ENCODE results near the gene SERTAD2.

SERTAD2 gene

GRCh38 chr2:64622443-64623241 is 31.1 kb downstream of the SERTAD2 start:
- H3K4me3 ChIP-seq (IDR thresholded peaks at IDR 0.05; ENCODE audit: insufficient read depth, low read depth, low read length): no peak overlapping the region
- H4K20me1 ChIP-seq (ENCODE audit: insufficient read depth): no peaks in the 10 kb centered on the region
- no peak overlapping the region for H3K4me2 ChIP-seq
- no peaks in the 10 kb centered on the region for H3K79me2 ChIP-seq (ENCODE audit: insufficient read depth, low read depth)
- no peaks in the 10 kb centered on the region for H3K36me3 ChIP-seq (ENCODE audit: insufficient read depth)
- H3K27ac ChIP-seq: no peak overlapping the region
- H3K4me1 ChIP-seq (ENCODE audit: low read depth, poor library complexity, severe bottlenecking): peaks cover 4% of the 10 kb centered on the region
- no peaks in the 10 kb centered on the region for H3K27me3 ChIP-seq (ENCODE audit: insufficient read depth, low read depth)
- TF ChIP-seq, protein P1, sequence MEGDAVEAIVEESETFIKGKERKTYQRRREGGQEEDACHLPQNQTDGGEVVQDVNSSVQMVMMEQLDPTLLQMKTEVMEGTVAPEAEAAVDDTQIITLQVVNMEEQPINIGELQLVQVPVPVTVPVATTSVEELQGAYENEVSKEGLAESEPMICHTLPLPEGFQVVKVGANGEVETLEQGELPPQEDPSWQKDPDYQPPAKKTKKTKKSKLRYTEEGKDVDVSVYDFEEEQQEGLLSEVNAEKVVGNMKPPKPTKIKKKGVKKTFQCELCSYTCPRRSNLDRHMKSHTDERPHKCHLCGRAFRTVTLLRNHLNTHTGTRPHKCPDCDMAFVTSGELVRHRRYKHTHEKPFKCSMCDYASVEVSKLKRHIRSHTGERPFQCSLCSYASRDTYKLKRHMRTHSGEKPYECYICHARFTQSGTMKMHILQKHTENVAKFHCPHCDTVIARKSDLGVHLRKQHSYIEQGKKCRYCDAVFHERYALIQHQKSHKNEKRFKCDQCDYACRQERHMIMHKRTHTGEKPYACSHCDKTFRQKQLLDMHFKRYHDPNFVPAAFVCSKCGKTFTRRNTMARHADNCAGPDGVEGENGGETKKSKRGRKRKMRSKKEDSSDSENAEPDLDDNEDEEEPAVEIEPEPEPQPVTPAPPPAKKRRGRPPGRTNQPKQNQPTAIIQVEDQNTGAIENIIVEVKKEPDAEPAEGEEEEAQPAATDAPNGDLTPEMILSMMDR (conservative IDR thresholded peaks at IDR 0.05; ENCODE audit: low read depth, low read length): no peak
- no peak overlapping the region for H3K9ac ChIP-seq
- no peak overlapping the region for H2AFZ ChIP-seq (ENCODE audit: low read depth)

DNA sequence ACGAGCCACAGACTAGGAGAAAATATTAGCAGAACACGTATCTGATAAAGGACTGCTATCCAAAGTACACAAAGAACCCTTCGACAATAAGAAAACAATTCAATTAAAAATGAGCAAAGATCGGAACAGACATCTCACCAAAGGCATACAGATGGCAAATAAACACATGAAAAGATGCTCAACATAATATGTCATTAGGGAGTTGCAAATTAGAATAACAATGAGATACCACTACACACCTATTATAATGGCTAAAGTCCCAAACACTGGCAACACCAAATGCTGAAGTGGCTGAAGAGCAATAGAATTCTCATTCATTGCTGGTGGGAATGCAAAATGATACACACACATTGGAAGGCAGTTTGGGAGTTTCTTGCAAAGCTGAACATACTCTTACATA is 33.1 kb downstream of the SERTAD2 start:
- Histone ChIP-seq H3K4me1 (ENCODE audit: low read depth, poor library complexity, severe bottlenecking) (peaks cover 24% of the 10 kb centered on the region), H3K4me3 (IDR thresholded peaks at IDR 0.05; ENCODE audit: insufficient read depth, low read depth, low read length) (no peak overlapping the region), H2AFZ (ENCODE audit: low read depth) (no peak overlapping the region), H3K79me2 (ENCODE audit: insufficient read depth, low read depth) (no peaks in the 10 kb centered on the region), H4K20me1 (ENCODE audit: insufficient read depth) (no peaks in the 10 kb centered on the region), H3K27ac (no peak overlapping the region), H3K9ac (no peak overlapping the region), H3K36me3 (ENCODE audit: insufficient read depth) (no peaks in the 10 kb centered on the region), H3K27me3 (ENCODE audit: insufficient read depth, low read depth) (no peaks in the 10 kb centered on the region), H3K4me2 (no peak overlapping the region)
- TF ChIP-seq, protein P1 (conservative IDR thresholded peaks at IDR 0.05; ENCODE audit: low read depth, low read length): no peak

GRCh38 chr2:64617631-64618151 is 36.0 kb downstream of the SERTAD2 start:
- 0 out of 2 replicates have a peak overlapping the region, but pooled peaks have one; percentile 35 for H2AFZ ChIP-seq (ENCODE audit: low read depth)
- H3K79me2 ChIP-seq (ENCODE audit: insufficient read depth, low read depth): no peaks in the 10 kb centered on the region
- H3K36me3 ChIP-seq (ENCODE audit: insufficient read depth): no peaks in the 10 kb centered on the region
- H4K20me1 ChIP-seq (ENCODE audit: insufficient read depth): no peaks in the 10 kb centered on the region
- H3K4me2 ChIP-seq: peak overlapping the region; percentile 55; the same call in 1 of the 2 replicates
- H3K4me1 ChIP-seq (ENCODE audit: low read depth, poor library complexity, severe bottlenecking): peaks cover 42% of the 10 kb centered on the region
- H3K4me3 ChIP-seq (IDR thresholded peaks at IDR 0.05; ENCODE audit: insufficient read depth, low read depth, low read length): no peak overlapping the region
- H3K27ac ChIP-seq: no peak overlapping the region
- TF ChIP-seq, protein P1 (conservative IDR thresholded peaks at IDR 0.05; ENCODE audit: low read depth, low read length): no peak
- H3K27me3 ChIP-seq (ENCODE audit: insufficient read depth, low read depth): no peaks in the 10 kb centered on the region
- no peak overlapping the region for H3K9ac ChIP-seq

DNA sequence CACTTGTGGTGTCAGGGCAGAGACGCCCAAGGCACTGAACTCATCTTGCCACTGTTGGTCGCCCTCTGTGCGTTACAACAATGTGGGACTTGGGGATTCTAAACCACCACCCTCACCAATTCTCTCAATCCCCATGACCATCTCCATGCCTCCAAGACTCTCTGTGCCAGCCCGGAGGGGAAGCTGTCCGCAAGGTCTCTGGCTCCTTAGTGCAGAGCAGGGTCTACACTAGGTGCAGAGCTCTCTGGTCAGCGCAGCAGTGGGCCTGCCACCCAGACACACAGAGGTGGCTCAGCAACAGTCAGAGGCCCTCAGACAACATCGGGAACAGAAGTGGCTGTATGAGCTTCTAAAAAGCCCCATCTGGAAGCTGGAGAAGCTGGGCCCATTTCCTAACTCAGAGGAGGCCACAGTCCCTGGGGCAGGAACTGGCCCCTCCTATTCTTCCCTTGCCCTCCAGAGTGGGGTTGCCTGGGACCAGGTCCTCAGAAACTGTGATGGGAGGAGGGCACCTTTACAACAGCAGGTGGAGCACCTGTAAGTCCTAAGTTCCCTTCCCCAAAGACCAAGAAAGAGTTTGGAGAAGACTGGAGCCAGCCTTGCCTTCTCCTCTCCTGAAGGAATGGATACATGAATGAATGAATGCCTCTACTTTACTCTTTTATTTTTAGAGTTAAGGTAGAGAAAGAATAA is 37.7 kb downstream of the SERTAD2 start:
- H3K27me3 ChIP-seq (ENCODE audit: insufficient read depth, low read depth): no peaks in the 10 kb centered on the region
- H3K9ac ChIP-seq: no peak overlapping the region
- peak overlapping the region; percentile 55; the same call in 1 of the 2 replicates for H3K4me2 ChIP-seq
- no peaks in the 10 kb centered on the region for H3K36me3 ChIP-seq (ENCODE audit: insufficient read depth)
- TF ChIP-seq, protein P1 (conservative IDR thresholded peaks at IDR 0.05; ENCODE audit: low read depth, low read length): no peak
- no peaks in the 10 kb centered on the region for H4K20me1 ChIP-seq (ENCODE audit: insufficient read depth)
- H2AFZ ChIP-seq (ENCODE audit: low read depth): no peak overlapping the region
- no peak overlapping the region for H3K4me3 ChIP-seq (IDR thresholded peaks at IDR 0.05; ENCODE audit: insufficient read depth, low read depth, low read length)
- H3K4me1 ChIP-seq (ENCODE audit: low read depth, poor library complexity, severe bottlenecking): peaks cover 42% of the 10 kb centered on the region
- no peaks in the 10 kb centered on the region for H3K79me2 ChIP-seq (ENCODE audit: insufficient read depth, low read depth)
- H3K27ac ChIP-seq: no peak overlapping the region

Data from KMS-11 (cell line).